ENCODE results near the gene PPP1R12B.
"Not testable (repeated sequence)": the region's sequence is repeated elsewhere in the genome, so short reads cannot be mapped to it uniquely, and the experiment has no call there.

Gene PPP1R12B

GRCh38 chr1:202632241-202632640, 283.7 kb downstream of the PPP1R12B start:
- Histone ChIP-seq H3K4me3 (ENCODE audit: low read length) (no peak overlapping the region), H3K36me3 (ENCODE audit: control insufficient read depth, insufficient read depth, low read length, severe bottlenecking) (no peaks in the 10 kb centered on the region), H3K9ac (ENCODE audit: low read length) (no peak overlapping the region), H3K27me3 (replicated peaks; ENCODE audit: control insufficient read depth, insufficient read depth, low read length) (peaks cover 31% of the 10 kb centered on the region), H3K4me1 (ENCODE audit: control insufficient read depth, insufficient read depth, low read length) (no peaks in the 10 kb centered on the region), H3K9me3 (ENCODE audit: control insufficient read depth, low read length) (no peaks in the 10 kb centered on the region)
- DNase-seq (ENCODE audit: low read depth): no peak

- H3K36me3 ChIP-seq (ENCODE audit: control insufficient read depth, insufficient read depth, low read length, severe bottlenecking); H3K4me3 ChIP-seq (ENCODE audit: low read length); H3K4me1 ChIP-seq (ENCODE audit: control insufficient read depth, insufficient read depth, low read length); DNase-seq (ENCODE audit: low read depth); H3K9ac ChIP-seq (ENCODE audit: low read length); H3K9me3 ChIP-seq (ENCODE audit: control insufficient read depth, low read length): not testable (repeated sequence)
- H3K27me3 ChIP-seq (replicated peaks; ENCODE audit: control insufficient read depth, insufficient read depth, low read length): peaks cover 39% of the 10 kb centered on the region
Observed at GRCh38 chr1:202636171-202636570, 287.7 kb downstream of the PPP1R12B start.

- not testable (repeated sequence) for H3K36me3 ChIP-seq (ENCODE audit: control insufficient read depth, insufficient read depth, low read length, severe bottlenecking); H3K9me3 ChIP-seq (ENCODE audit: control insufficient read depth, low read length); H3K4me3 ChIP-seq (ENCODE audit: low read length); H3K9ac ChIP-seq (ENCODE audit: low read length); H3K4me1 ChIP-seq (ENCODE audit: control insufficient read depth, insufficient read depth, low read length); DNase-seq (ENCODE audit: low read depth)
- peaks cover 50% of the 10 kb centered on the region for H3K27me3 ChIP-seq (replicated peaks; ENCODE audit: control insufficient read depth, insufficient read depth, low read length)
Observed at GRCh38 chr1:202637321-202638018, 289.0 kb downstream of the PPP1R12B start.

- no peak for DNase-seq (ENCODE audit: low read depth)
- H3K4me1 ChIP-seq (ENCODE audit: control insufficient read depth, insufficient read depth, low read length): peaks cover 6% of the 10 kb centered on the region
- H3K4me3 ChIP-seq (ENCODE audit: low read length): no peak overlapping the region
- H3K27me3 ChIP-seq (replicated peaks; ENCODE audit: control insufficient read depth, insufficient read depth, low read length): peaks cover 55% of the 10 kb centered on the region
- no peak overlapping the region for H3K9ac ChIP-seq (ENCODE audit: low read length)
- no peaks in the 10 kb centered on the region for H3K36me3 ChIP-seq (ENCODE audit: control insufficient read depth, insufficient read depth, low read length, severe bottlenecking)
- H3K9me3 ChIP-seq (ENCODE audit: control insufficient read depth, low read length): no peaks in the 10 kb centered on the region
Observed at GRCh38 chr1:202638019-202638700, 289.7 kb downstream of the PPP1R12B start.

- DNase-seq (ENCODE audit: low read depth); H3K4me3 ChIP-seq (ENCODE audit: low read length); H3K9me3 ChIP-seq (ENCODE audit: control insufficient read depth, low read length); H3K4me1 ChIP-seq (ENCODE audit: control insufficient read depth, insufficient read depth, low read length); H3K9ac ChIP-seq (ENCODE audit: low read length); H3K36me3 ChIP-seq (ENCODE audit: control insufficient read depth, insufficient read depth, low read length, severe bottlenecking): not testable (repeated sequence)
- peaks cover 60% of the 10 kb centered on the region for H3K27me3 ChIP-seq (replicated peaks; ENCODE audit: control insufficient read depth, insufficient read depth, low read length)
Observed at GRCh38 chr1:202638701-202639305, 290.3 kb downstream of the PPP1R12B start.

GRCh38 chr1:202639500-202639899, 291.0 kb downstream of the PPP1R12B start:
- H3K27me3 ChIP-seq (replicated peaks; ENCODE audit: control insufficient read depth, insufficient read depth, low read length): peaks cover 65% of the 10 kb centered on the region
- H3K9me3 ChIP-seq (ENCODE audit: control insufficient read depth, low read length): no peaks in the 10 kb centered on the region
- no peak overlapping the region for H3K9ac ChIP-seq (ENCODE audit: low read length)
- no peak for DNase-seq (ENCODE audit: low read depth)
- peaks cover 6% of the 10 kb centered on the region for H3K4me1 ChIP-seq (ENCODE audit: control insufficient read depth, insufficient read depth, low read length)
- no peak overlapping the region for H3K4me3 ChIP-seq (ENCODE audit: low read length)
- H3K36me3 ChIP-seq (ENCODE audit: control insufficient read depth, insufficient read depth, low read length, severe bottlenecking): no peaks in the 10 kb centered on the region

GRCh38 chr1:202642212-202642611, 293.7 kb downstream of the PPP1R12B start:
- no peaks in the 10 kb centered on the region for H3K9me3 ChIP-seq (ENCODE audit: control insufficient read depth, low read length)
- no peaks in the 10 kb centered on the region for H3K36me3 ChIP-seq (ENCODE audit: control insufficient read depth, insufficient read depth, low read length, severe bottlenecking)
- peaks cover 6% of the 10 kb centered on the region for H3K4me1 ChIP-seq (ENCODE audit: control insufficient read depth, insufficient read depth, low read length)
- DNase-seq (ENCODE audit: low read depth): no peak
- peaks cover 72% of the 10 kb centered on the region for H3K27me3 ChIP-seq (replicated peaks; ENCODE audit: control insufficient read depth, insufficient read depth, low read length)
- no peak overlapping the region for H3K9ac ChIP-seq (ENCODE audit: low read length)
- H3K4me3 ChIP-seq (ENCODE audit: low read length): no peak overlapping the region

All from adipocyte (in vitro differentiated cells).